HUES6 (cell line): Measurements from ENCODE around the gene XXYLT1.
"Not testable (repeated sequence)": the region's sequence is repeated elsewhere in the genome, so short reads cannot be mapped to it uniquely, and the experiment has no call there.

ENCODE experiments used
- H3K27ac ChIP-seq: 2 replicates; pipeline ENCODE4 v1.7.0; 2013; ENCODE audit warnings: low read depth, mild to moderate bottlenecking, low read length, inconsistent platforms
- H3K27me3 ChIP-seq: 2 replicates; pipeline ENCODE4 v1.6.1; 2013; ENCODE audit warnings: low read length; ENCODE audit not compliant: control insufficient read depth, insufficient read depth
- H3K36me3 ChIP-seq: 2 replicates; pipeline ENCODE4 v1.6.1; 2013; ENCODE audit warnings: low read length; ENCODE audit not compliant: control insufficient read depth, insufficient read depth
- H3K4me1 ChIP-seq: 2 replicates; pipeline ENCODE4 v1.6.1; 2013; ENCODE audit warnings: low read length; ENCODE audit not compliant: control insufficient read depth, insufficient read depth
- H3K4me3 ChIP-seq: 2 replicates; pipeline ENCODE4 v1.5.1; 2013; ENCODE audit warnings: low read depth, low read length
- H3K9ac ChIP-seq: one replicate; pipeline ENCODE4 v1.6.1; 2013; ENCODE audit warnings: mild to moderate bottlenecking, low read length
- H3K9me3 ChIP-seq: 2 replicates; pipeline ENCODE4 v1.6.1; 2013; ENCODE audit warnings: low read depth, low read length; ENCODE audit not compliant: control insufficient read depth, insufficient read depth

XXYLT1 gene

GRCh38 chr3:195043607-195044339, 227.2 kb downstream of the XXYLT1 start:
- no peaks in the 10 kb centered on the region for H3K36me3 ChIP-seq
- no peak overlapping the region for H3K9ac ChIP-seq
- peaks cover 50% of the 10 kb centered on the region for H3K4me1 ChIP-seq
- H3K4me3 ChIP-seq: no peak overlapping the region
- no peaks in the 10 kb centered on the region for H3K27me3 ChIP-seq
- H3K9me3 ChIP-seq: no peaks in the 10 kb centered on the region
- no peak overlapping the region for H3K27ac ChIP-seq

GRCh38 chr3:195042743-195043606, 228.0 kb downstream of the XXYLT1 start:
- Histone ChIP-seq H3K9me3 (no peaks in the 10 kb centered on the region), H3K4me1 (peaks cover 45% of the 10 kb centered on the region), H3K9ac (no peak overlapping the region), H3K36me3 (no peaks in the 10 kb centered on the region), H3K27me3 (no peaks in the 10 kb centered on the region), H3K27ac (peak overlapping the region; percentile 40; the same call in 1 of the 2 replicates), H3K4me3 (no peak overlapping the region; the same call in 1 of the 2 replicates)

- H3K9ac ChIP-seq: no peak overlapping the region
- peak overlapping the region; percentile 40; the same call in 1 of the 2 replicates for H3K27ac ChIP-seq
- no peaks in the 10 kb centered on the region for H3K9me3 ChIP-seq
- H3K27me3 ChIP-seq: no peaks in the 10 kb centered on the region
- peaks cover 44% of the 10 kb centered on the region for H3K4me1 ChIP-seq
- H3K4me3 ChIP-seq: no peak overlapping the region
- H3K36me3 ChIP-seq: no peaks in the 10 kb centered on the region
These were observed 228.9 kb downstream of the XXYLT1 start for GRCh38 chr3:195041871-195042742.

- Histone ChIP-seq H3K9me3 (no peaks in the 10 kb centered on the region), H3K27ac (no peak overlapping the region), H3K4me1 (peaks cover 52% of the 10 kb centered on the region), H3K4me3 (no peak overlapping the region), H3K36me3 (no peaks in the 10 kb centered on the region), H3K9ac (no peak overlapping the region), H3K27me3 (no peaks in the 10 kb centered on the region)
These were observed 230.0 kb downstream of the XXYLT1 start for GRCh38 chr3:195040773-195041520.

- Histone ChIP-seq H3K4me3 (no peak overlapping the region), H3K9me3 (no peaks in the 10 kb centered on the region), H3K36me3 (no peaks in the 10 kb centered on the region), H3K4me1 (peaks cover 60% of the 10 kb centered on the region), H3K27me3 (no peaks in the 10 kb centered on the region), H3K27ac (no peak overlapping the region), H3K9ac (no peak overlapping the region)
These were observed 230.9 kb downstream of the XXYLT1 start for GRCh38 chr3:195040094-195040493.

- no peak overlapping the region for H3K9ac ChIP-seq
- H3K36me3 ChIP-seq: no peaks in the 10 kb centered on the region
- no peaks in the 10 kb centered on the region for H3K27me3 ChIP-seq
- no peak overlapping the region for H3K4me3 ChIP-seq
- peaks cover 66% of the 10 kb centered on the region for H3K4me1 ChIP-seq
- H3K9me3 ChIP-seq: no peaks in the 10 kb centered on the region
- no peak overlapping the region for H3K27ac ChIP-seq
These were observed 231.6 kb downstream of the XXYLT1 start for GRCh38 chr3:195039180-195039843.

- no peak overlapping the region for H3K27ac ChIP-seq
- no peaks in the 10 kb centered on the region for H3K27me3 ChIP-seq
- no peaks in the 10 kb centered on the region for H3K36me3 ChIP-seq
- no peak overlapping the region for H3K9ac ChIP-seq
- H3K9me3 ChIP-seq: no peaks in the 10 kb centered on the region
- H3K4me3 ChIP-seq: no peak overlapping the region
- H3K4me1 ChIP-seq: peaks cover 69% of the 10 kb centered on the region
These were observed 232.8 kb downstream of the XXYLT1 start for GRCh38 chr3:195038161-195038560.

GRCh38 chr3:195037586-195037985, 233.4 kb downstream of the XXYLT1 start:
- not testable (repeated sequence) for H3K36me3 ChIP-seq, H3K27me3 ChIP-seq, H3K27ac ChIP-seq, H3K9me3 ChIP-seq, H3K9ac ChIP-seq, H3K4me3 ChIP-seq
- peaks cover 69% of the 10 kb centered on the region for H3K4me1 ChIP-seq

GRCh38 chr3:195036974-195037373, 234.0 kb downstream of the XXYLT1 start:
- H3K36me3 ChIP-seq: no peaks in the 10 kb centered on the region
- H3K9ac ChIP-seq: no peak overlapping the region
- H3K27me3 ChIP-seq: no peaks in the 10 kb centered on the region
- no peak overlapping the region for H3K27ac ChIP-seq
- peaks cover 69% of the 10 kb centered on the region for H3K4me1 ChIP-seq
- H3K9me3 ChIP-seq: no peaks in the 10 kb centered on the region
- no peak overlapping the region for H3K4me3 ChIP-seq

- H3K36me3 ChIP-seq: no peaks in the 10 kb centered on the region
- H3K4me1 ChIP-seq: peaks cover 70% of the 10 kb centered on the region
- H3K27ac ChIP-seq: no peak overlapping the region
- H3K4me3 ChIP-seq: no peak overlapping the region
- no peak overlapping the region for H3K9ac ChIP-seq
- no peaks in the 10 kb centered on the region for H3K9me3 ChIP-seq
- no peaks in the 10 kb centered on the region for H3K27me3 ChIP-seq
These were observed 234.4 kb downstream of the XXYLT1 start for GRCh38 chr3:195036574-195036973.
